ENCODE data around the gene TBC1D22A.

TBC1D22A gene

GRCh38 chr22:46841522-46841921, 79.1 kb downstream of the TBC1D22A start:
- no peak for DNase-seq

GRCh38 chr22:46842606-46843005, 80.2 kb downstream of the TBC1D22A start:
- DNase-seq, result no peak

GRCh38 chr22:46843821-46844255, 81.4 kb downstream of the TBC1D22A start:
- no peak for DNase-seq

- DNase-seq, result no peak
These were observed 82.3 kb downstream of the TBC1D22A start for GRCh38 chr22:46844606-46845210.

GRCh38 chr22:46845296-46846149, 83.1 kb downstream of the TBC1D22A start:
- no peak for DNase-seq

- no peak for DNase-seq
These were observed 83.8 kb downstream of the TBC1D22A start for GRCh38 chr22:46846150-46846831.

- no peak for DNase-seq
These were observed 84.4 kb downstream of the TBC1D22A start for GRCh38 chr22:46846832-46847355.

- DNase-seq, result no peak
These were observed 85.7 kb downstream of the TBC1D22A start for GRCh38 chr22:46848197-46848596.

- DNase-seq, result no peak
These were observed 86.7 kb downstream of the TBC1D22A start for GRCh38 chr22:46849101-46849500.

GRCh38 chr22:46849951-46850350, 87.5 kb downstream of the TBC1D22A start:
- no peak for DNase-seq

- no peak for DNase-seq
These were observed 88.9 kb downstream of the TBC1D22A start for GRCh38 chr22:46851311-46851710.

- DNase-seq, result no peak
These were observed 89.5 kb downstream of the TBC1D22A start for GRCh38 chr22:46851941-46852340.

- no peak for DNase-seq
These were observed 90.3 kb downstream of the TBC1D22A start for GRCh38 chr22:46852771-46853170.

- no peak for DNase-seq
These were observed 90.7 kb downstream of the TBC1D22A start for GRCh38 chr22:46853191-46853590.

- no peak for DNase-seq
These were observed 91.8 kb downstream of the TBC1D22A start for GRCh38 chr22:46854125-46854870.

- DNase-seq, result no peak
These were observed 93.2 kb downstream of the TBC1D22A start for GRCh38 chr22:46855681-46856080.

GRCh38 chr22:46856661-46857060, 94.2 kb downstream of the TBC1D22A start:
- no peak for DNase-seq

- no peak for DNase-seq
These were observed 94.9 kb downstream of the TBC1D22A start for GRCh38 chr22:46857142-46857884.

- no peak for DNase-seq
These were observed 95.4 kb downstream of the TBC1D22A start for GRCh38 chr22:46857885-46858143.

- DNase-seq, result no peak
These were observed 95.8 kb downstream of the TBC1D22A start for GRCh38 chr22:46858181-46858771.

GRCh38 chr22:46860562-46860961, 98.1 kb downstream of the TBC1D22A start:
- no peak for DNase-seq

Measured in T-helper 2 cell (primary cell).